GM19468 (cell line): ENCODE results near the gene RIC8B.
A peak's percentile ranks its signal among the peaks of the same experiment; 100 is the strongest.
"Not testable (repeated sequence)": the region's sequence is repeated elsewhere in the genome, so short reads cannot be mapped to it uniquely, and the experiment has no call there.

Experiments
- ATAC-seq: cut with Tn5 transposase; IDR thresholded peaks from one replicate; pipeline ENCODE4 v1.9.1; 2021; ENCODE audit warnings: mild to moderate bottlenecking, moderate library complexity, moderate number of reproducible peaks; ENCODE audit not compliant: unreplicated experiment; ENCODE audit errors: extremely low read depth

The RIC8B gene

DNA sequence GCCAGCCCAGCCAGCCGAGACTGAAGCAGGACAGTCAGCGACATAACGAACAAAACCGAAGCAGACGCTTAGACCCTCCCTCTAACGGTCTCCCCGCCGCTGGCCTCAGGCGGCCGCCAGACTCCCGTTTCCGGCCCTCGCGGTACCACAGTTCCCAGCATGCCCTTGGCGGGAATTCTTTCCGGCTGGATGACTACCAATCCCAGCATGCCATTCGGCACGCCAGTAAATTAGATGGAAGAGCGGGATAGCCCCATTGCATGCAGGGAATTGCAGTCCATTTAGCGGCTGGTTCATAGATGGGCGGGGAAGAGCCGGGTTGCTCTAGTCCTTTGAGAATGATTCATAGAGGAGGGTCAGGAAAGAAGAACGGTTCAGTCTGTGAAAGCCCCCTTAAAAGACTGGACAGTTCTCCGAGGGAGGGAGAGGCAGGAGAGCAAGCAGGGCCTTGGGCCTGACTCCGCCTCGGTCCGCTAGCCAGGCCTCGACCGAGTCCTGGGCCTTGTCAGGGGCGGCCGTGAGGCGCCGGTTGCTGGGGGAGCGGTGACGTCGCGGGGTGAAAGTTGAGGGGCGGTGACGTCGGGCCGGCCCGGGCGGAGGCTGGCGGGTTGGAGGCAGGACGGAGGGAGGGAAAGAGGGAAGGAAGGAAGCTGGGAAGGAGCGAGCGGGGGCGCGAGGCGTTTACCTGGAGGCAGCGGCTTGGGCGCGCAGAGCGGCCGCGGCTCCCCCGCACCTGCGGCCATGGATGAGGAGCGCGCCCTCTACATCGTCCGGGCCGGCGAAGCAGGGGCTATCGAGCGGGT lies at the start of gene RIC8B:
Gene RIC8B (plus strand): TSS at position 678 of the 803 bp plus-strand sequence. CDS start 64 bp downstream, at position 742.
- peak; percentile 69 for ATAC-seq

- ATAC-seq = no peak
Observed at GRCh38 chr12:106724934-106725333, 49.5 kb upstream of the RIC8B start.

DNA sequence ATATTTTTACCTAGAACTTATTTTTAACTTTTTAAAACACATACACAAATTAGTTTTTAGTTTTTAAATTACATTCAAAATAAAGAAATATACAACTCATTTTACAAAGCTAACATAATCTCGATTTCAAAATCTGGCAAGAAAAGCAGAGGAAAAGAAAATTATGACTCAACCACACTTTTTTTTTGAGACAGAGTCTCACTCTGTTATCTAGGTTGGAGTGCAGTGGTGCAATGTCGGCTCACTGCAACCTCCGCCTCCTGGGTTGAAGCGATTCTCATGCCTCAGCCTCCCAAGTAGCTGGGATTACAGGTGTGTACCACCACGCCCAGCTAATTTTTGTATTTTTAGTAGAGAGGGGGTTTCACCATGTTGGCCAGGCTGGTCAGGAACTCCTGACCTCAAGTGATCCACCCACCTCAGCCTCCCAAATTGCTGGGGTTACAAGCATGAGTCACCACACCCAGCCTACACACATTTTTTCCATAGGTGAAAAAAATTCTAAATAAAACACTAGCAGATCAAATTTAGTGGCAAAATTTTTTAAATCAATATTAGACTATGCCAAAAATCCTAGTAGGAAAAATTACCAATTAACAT lies 47.8 kb upstream of the RIC8B start:
- ATAC-seq = not testable (repeated sequence)

- ATAC-seq = no peak
Observed at GRCh38 chr12:106729611-106730010, 44.9 kb upstream of the RIC8B start.

- ATAC-seq = no peak
Observed at GRCh38 chr12:106732890-106733289, 41.6 kb upstream of the RIC8B start.

- no peak for ATAC-seq
Observed at GRCh38 chr12:106733660-106734059, 40.8 kb upstream of the RIC8B start.

GRCh38 chr12:106736051-106736957 lies 38.2 kb upstream of the RIC8B start:
- no peak for ATAC-seq

GRCh38 chr12:106739318-106739717 lies 35.2 kb upstream of the RIC8B start:
- no peak for ATAC-seq

DNA sequence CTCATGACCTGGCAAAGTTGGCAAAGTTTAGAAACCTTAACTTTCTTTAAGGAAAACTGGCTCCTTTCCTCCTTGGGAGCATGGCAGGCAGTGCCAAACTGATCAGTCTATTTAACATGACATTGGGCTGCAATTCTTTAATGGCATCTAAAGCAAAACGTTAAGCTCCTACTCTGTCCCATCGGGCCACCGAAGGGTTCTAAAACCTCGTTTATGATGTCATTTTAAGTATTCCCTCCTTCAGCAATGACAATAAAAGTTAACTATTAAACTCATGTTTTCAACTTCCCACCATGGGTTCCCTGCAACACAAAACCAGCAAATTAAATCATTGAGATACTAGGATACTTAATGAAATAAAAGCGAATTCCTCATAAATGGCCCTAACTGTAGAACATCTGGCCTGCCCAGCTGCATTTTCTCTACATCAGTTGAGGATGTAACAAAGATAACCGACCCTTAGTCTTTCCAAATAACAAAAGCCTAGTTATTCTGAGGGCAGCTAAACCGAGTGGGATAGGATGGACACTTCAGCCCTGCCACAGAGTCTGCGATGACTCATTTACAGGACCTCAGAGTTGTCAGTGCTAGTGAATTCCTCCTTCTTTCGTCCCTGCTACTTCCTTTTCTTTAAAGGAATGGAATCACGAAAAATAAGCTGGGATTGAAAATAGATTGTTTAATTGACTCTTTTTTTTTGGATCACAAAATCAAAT lies 34.5 kb upstream of the RIC8B start:
- ATAC-seq = no peak

GRCh38 chr12:106740818-106741217 lies 33.7 kb upstream of the RIC8B start:
- ATAC-seq = no peak

- ATAC-seq = no peak
Observed at GRCh38 chr12:106741247-106741646, 33.2 kb upstream of the RIC8B start.

DNA sequence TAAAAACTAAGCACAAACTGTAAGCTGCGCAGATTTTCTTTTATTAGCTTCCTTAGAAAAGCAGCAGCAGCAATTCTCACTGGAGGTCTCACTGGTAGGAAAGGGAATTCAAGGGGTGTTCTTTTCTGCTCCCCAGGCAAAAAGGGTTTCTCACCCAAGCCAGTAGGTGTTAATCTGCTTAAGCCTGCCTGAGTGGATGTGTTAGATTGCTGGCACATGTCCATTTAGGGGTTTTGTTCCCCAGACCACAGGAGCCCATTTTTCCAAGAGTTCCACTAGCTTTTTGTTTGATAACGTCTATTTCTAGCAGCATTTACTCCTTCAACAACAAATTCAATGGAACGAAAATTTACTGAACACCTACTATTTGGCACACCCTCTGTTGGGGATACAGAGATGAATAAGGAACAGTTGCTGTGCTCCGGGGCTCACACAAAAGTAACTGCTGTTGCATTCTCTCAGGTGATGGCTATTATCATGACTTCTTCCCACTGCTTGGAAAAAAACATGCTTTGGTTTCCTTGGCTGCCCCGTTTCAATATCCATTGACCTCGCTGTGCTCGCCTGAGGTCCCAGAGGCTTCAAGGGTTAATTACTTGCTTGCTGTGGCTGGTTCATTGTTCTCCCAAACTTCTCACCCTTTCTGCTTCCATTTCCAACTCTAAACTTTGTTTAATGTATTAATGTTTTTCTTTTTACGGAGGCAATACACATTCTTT lies 31.1 kb upstream of the RIC8B start:
- ATAC-seq = no peak

DNA sequence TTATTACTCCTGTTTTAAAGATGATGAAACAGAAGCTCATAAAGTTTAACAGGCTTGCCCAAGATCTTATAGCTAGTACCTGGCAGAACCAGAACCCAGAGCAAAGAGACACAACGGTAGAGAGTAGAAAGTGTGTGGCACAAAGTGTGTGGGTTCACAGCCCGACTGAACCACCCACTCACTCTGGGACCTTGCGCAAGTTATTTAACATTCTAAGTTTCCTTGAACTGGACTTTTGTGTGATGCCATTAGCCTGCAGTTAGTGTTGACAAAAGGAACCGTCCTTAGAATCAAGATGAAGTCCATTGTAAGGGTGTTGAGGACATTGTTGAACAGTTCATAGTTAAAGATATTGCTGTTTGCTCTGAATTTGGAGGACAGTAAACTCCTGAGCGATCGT lies 29.9 kb upstream of the RIC8B start:
- no peak for ATAC-seq

DNA sequence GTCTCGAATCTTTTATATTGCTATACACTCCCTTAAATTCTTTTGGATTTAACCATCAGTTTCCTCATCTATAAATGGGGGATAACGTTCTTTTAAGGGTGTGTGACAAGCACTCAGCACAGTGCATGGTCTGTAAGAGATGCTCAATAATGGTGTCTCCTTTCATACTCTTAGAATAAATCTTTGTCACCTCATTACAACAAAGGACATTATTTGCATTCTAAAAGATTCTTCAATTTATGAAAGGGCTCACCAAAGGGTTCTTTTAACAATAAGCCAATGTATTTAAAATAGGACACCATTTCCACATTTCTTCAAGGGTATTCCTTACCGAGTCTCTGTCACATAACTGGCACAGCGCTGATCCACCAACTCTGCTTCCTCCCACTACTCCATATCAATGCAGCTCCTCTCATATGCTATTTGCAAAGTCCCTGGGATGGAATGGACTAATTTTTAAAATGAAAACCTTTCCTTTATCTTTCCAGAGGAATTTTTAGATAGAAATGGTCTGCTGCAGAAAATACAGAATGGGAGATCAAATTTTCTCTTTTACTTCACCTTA lies 29.2 kb upstream of the RIC8B start:
- no peak for ATAC-seq

DNA sequence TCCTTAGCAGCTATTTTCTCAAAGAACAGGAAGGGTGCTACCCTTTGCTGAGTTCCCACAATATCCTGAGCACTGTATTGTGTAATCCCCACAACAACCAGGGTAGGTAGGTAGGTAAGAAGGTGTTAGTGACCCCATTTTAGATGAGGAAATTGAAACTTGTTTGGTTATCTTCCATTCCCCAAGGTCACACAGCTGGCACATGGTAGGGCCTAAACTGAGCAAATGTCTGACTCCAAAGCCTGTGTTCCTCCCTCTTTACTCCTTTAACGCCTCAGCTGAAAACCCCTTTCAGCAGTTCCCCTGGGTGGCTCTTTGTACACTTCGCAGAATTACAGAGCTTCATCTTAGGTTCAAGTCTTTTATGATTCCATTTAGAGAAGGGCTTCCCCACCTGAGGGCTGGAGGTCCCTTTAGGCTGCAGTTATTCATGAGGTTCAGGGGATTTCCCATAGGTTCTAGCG lies 26.5 kb upstream of the RIC8B start:
- no peak for ATAC-seq

DNA sequence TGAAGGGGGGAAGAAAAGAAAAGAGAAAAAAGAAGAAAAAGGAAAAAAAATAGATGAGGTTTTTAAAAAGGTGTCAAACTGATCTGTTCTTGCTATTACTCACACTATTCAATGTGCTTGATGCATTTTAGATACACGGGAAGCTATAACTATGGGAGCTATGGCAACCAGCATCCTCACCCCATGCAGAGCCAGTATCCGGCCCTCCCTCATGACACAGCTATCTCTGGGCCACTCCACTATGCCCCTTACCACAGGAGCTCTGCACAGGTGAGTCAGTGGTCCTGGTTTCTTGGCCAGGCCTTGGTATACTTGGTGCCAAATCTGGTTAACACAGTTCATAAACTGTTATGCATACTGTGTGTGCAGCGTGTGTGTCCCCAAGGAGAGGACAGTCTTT lies 24.0 kb upstream of the RIC8B start:
- ATAC-seq = no peak

GRCh38 chr12:106753526-106753925 lies 21.0 kb upstream of the RIC8B start:
- peak; percentile 98 for ATAC-seq

DNA sequence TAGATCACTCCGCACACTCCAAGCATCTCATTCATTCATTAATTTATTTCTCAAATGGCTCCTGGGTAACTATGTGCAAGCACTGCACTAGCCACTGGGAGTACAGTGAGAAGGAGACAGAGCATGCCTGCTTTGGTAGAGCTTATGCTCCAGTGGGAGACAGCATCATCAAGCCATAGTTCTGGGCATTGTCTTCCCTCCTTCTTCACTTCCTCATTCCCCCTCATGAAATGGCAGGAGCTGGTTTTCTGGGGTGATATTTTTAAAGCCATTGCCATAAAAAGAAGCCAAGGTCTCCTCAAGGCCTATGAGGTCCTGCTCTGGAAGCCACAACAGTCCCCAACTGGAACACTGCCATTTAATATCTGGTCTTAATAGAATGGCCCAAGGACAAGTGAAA lies 20.2 kb upstream of the RIC8B start:
- no peak for ATAC-seq
